ENCODE data around the gene CCM2.

The CCM2 gene

DNA sequence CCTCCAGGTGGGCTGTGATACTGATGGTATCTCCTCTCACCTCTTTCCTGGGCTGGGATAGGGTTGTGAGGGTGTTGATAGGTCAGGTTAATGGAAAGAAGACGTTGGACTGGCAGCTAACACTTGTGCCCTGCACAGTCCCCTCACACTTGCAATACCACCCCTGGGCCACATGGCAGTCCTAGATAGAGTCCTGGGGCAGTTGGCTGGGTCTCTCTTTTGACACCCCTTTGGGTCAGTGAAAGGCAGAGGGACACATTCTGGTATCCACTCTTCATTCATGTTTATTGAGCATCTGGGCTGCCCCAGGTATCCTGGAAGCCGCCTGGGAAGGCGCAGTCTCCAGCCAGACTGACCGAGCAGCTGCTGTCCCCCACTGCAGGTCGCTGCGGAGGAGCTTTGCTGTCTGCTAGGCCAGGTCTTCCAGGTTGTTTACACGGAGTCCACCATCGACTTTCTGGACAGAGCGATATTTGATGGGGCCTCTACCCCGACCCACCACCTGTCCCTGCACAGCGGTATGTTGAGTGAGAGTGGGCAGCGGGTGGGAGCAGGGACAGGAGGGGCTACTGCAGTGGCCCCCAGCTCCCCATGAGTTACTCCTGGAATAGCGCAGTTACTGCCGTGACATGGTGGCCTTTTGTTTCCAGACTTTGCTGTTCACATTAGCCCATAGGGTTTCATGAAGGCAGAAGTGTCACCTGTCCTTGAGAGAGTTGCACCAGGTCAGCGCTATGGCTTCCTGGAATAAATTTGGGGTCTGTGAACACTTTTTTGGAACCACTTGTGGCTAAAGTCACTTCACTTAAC is 69.6 kb downstream of the CCM2 start:
- DNase-seq, result no peak

DNA sequence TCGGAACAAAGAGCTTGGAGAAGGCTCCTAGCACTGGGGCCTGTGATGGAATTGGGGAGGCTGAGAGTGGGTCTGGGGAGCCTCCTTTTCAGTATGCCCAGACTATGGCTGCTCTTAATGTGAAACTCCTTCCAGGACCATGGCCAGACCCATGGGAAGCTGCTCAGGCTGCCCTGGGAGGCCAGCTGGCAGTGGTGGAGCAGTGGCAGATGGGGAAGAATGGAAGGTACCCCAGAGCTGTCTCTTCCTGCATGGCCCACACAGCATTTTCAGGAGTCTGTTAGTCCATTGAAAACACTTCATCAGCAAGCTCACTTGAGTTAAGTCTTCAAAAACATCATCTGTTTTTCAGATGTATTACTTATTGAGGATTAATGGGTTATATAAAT is 70.2 kb downstream of the CCM2 start:
- DNase-seq, result no peak

DNA sequence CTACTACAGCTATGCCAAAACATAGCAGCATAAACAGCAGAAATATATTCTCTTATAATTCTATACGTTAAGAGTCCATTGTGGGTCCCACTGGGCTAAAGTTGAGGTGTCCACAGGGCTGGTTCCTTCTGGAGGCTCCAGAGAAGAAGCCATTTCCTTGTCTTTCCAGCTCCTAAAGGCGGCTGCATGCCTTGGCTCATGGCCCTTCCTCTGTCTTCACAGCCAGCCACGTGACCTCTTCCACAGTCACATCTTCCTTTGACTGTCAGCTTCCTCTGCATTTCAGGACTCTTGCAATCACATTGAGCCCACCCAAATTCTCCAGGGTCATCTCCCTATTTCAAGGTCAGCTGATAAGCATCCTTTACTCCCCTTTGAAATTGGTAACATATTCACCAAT is 71.5 kb downstream of the CCM2 start:
- no peak for DNase-seq

DNA sequence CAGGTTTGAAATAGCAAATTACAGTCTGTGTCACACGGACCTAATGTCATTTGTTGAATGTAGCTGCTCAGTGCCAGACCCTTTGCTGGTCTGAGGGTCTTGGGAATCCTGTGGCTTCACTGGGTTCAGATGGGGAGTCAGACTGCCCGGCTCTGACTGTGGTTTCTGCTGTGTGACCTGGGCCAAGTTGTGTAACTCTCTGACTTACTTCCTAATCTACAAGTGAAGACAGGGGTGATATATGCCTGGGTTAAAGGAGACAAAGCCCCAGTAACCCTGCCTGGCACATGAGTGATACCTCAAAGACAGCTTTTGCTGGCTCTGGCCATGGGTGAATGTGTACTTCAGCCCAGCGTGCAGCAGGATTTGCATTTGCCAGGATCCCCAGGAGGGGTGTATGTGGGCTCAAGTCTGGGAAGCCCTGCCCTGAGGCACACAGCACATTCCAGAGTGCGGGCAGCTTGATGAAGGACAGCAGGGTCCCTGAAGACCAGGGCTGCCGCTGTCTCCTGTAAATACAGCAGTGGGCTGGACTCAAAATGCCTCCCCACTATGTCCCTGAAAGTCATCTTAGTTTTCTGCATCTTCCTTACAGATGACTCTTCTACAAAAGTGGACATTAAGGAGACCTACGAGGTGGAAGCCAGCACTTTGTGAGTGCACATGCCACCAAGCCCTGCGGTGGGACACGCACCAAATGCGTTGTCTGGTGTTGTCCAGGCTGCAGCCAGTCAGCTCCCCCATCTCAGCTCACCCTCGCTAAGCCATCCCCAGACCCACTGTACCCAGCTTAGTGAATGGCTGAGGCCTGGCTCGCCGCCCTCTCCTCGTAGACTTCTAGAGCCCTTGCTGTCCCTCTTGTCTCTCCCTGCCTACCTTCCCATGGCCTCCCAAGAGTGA is 72.4 kb downstream of the CCM2 start:
- DNase-seq, result no peak

DNA sequence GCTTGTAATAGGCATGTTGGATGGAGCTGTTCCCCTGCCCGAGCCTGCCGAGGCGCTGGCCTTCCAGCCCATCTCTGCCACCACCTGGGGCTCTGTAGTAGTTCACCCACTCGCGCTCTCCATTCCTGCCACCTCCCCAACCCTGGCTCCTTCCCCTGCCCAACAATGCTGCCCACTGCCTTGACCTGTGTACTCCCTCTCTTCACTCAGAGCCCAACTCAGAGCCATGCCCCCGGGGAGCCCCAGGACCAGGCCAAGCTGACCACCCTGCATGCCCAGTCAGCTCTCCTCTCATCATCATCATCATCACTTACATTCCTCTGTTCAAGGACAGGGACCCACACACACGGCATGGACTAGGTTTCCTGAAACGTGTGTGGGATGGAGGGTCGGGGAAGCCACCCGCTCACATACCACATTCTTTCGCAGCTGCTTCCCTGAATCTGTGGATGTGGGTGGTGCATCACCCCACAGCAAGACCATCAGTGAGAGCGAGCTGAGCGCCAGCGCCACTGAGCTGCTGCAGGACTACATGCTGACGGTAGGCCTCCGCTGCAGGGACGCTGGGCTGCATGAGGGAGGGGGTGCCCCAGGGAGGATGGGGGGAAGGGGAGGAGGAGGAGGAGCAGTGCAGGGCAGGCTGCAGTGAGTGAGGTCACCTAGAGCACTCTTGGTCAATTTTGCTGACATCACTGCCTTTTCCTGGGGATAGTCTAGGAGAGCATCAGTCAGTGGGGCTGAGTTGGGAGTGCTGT is 73.2 kb downstream of the CCM2 start:
- no peak for DNase-seq

DNA sequence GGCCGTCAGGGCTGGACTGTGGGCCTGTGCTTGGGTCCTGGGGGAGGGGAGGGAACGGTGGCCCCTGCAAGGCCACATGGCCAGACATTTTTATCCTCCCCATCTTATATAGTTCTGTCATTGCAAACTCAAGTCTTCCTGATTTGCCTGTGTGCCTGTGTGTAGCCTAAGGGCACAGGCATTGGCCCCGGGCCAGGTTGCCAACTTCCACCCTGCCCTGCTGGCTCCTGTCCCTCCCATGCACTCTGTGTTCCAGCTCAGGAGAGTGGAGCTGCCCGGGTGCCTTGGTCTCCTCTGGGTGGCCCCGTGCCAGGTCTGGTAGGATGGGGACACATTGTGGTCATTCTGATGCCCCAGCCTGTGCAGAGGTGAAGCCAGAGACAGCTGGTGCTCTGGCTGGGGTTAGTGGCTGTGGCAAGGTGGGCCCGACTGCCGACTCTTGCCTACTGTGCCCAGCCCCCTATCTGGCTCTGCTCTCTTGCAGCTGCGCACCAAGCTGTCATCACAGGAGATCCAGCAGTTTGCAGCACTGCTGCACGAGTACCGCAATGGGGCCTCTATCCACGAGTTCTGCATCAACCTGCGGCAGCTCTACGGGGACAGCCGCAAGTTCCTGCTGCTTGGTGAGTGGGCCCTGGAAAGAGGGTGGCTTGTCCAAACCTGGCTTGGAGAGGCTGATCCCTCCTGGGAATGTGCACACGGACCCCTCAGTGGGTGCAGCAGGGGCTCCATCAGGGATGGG is 74.0 kb downstream of the CCM2 start:
- no peak for DNase-seq

DNA sequence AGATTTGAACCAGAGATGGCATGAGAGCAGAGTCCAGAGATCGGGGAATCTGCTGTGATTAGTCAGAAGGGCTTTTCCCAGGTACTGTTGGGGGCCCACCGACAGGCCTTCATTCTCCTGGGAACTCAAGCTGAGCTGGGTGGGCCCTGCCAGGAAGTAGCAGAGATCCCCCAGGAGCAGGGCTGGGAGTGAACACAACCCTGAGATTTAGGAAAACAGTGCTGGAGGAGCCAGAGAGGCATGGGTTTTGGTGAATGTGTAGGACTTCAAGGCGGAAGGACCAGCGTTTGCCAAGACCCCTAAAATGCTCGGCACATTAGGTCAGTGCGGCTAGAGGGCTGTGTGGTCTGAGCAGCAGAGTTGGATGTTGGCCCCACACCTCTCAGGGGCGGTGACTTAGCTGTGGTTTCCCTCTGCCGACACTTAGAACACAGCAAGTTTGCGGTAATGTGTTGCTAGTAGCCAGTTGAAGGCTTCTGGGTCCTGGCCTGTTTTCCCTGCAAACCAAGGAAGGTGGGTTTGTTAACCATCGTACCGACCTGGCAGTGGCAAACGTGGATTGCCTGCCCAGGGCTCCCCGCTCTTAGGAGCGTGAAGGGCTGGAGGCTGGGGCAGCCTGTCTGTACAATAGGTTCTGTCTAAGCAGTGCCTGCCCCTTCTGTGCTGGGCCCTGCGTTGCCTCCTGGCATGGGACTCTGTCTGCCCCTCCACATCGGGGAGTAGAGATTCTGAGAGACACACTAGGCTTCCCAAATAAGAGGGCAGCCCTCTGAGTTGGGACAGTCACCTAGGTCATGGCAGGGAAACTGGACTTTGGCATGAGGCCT is 74.7 kb downstream of the CCM2 start:
- DNase-seq, result no peak

DNA sequence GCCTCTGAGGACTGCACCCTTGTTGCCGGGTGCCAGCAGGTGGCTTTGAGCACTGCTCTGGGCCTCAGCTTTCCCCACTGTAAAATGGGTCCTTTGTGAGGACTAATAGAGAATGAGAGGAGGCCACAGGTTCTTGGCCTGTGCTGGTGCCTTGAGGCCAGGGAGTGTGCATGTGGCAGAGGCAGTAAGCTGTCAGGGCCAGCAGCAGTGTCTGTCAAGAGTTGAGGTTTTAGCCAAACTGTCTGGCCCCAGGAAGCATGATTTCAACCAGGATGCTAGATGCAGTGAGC is 75.3 kb downstream of the CCM2 start:
- DNase-seq, result no peak

DNA sequence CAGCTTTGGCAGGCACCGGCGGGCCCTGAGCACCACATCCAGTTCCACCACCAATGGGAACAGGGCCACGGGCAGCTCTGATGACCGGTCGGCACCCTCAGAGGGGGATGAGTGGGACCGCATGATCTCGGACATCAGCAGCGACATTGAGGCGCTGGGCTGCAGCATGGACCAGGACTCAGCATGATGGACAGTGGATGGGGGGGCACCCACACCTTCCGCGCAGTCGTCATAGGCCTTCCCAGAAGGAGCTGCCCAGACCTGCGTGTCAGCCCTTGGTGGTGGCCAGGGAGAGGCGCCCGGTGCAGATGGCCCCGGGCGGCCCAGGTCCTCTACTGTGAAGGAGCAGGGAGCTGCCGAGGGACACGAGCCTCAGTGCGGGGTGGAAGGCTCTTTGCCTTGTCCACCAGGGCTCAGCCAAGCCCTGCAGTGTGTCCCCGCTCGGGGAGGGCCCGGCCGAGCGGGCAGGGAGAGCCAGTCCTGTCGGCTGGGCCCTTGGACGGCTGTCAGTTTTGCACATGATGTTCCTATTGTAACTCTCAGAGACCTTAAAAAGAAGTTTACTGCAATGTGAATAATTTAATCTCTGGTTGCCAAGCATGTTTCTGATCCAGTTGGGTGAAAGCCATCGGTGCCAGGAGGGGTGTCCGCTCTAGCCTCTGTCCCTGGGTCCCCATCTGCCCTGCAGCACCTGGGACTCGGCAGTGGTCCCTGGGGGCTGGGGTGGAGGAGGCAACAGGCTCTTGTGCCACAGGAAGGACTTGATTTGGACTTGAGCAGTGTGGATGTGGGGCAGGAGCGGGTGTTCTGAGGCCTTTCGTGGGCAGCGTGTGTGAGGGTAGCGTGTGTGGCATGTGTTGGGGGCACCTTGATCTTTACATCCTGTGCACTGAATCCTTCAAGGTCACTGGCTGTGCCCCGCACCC is 76.1 kb downstream of the CCM2 start:
- no peak for DNase-seq

DNA sequence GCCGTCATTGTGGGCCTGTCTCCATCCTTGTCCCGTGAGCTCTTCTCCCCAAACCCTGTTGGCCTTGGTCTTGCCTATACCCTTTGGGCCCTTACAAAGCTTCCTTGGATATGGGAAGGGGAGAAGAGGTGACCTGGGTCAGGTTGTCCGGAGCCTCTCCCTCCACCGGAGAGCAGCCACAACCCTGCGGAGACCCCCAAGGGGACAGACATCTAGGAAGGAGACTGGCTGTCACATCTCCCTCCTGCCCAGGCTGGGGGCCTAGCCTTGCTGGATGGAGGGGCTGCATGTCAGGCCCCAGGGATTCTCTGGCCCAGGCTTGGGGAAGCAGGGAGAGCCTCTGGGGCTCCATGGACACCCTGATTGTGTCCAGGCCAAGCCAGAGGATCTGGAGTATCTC is 76.9 kb downstream of the CCM2 start:
- no peak for DNase-seq

DNA sequence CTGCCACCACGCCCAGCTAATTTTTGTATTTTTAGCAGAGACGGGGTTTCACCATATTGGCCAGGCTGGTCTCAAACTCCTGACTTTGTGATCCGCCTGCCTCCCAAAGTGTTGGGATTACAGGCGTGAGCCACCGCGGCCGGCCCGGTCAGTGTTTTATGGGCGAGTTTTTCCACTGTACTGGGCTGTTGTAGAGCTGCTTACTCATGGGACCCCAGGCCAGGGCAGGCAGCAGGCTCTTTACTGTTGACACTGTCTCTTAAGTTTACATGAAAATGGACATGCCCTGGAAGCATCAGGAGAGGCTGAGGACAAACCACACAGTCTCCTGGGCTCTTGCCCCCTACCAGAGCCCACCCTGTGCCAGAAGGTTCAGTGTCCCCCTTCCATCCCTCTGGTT is 77.6 kb downstream of the CCM2 start:
- no peak for DNase-seq

DNA sequence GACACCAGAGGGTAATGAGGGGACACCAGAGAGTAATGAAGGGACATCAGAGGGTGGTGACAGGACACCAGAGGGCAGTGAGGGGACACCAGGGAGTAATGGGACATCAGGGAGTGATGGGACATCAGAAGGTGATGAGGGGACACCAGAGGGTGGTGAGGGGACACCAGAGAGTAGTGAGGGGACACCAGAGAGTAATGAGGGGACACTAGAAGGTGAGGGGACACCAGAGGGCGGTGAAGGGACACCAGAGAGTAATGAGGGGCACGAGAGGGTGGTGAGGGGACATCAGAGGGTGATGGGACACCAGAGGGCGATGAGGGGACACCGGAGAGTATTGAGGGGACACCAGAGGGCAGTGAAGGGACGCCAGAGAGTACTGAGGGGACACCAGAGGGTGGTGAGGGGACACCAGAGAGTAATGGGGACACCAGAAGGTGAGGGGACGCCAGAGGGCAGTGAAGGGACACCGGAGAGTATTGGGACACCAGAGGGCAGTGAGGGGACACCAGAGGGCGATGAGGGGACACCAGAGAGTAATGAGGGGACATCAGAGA is 78.2 kb downstream of the CCM2 start:
- no peak for DNase-seq

DNA sequence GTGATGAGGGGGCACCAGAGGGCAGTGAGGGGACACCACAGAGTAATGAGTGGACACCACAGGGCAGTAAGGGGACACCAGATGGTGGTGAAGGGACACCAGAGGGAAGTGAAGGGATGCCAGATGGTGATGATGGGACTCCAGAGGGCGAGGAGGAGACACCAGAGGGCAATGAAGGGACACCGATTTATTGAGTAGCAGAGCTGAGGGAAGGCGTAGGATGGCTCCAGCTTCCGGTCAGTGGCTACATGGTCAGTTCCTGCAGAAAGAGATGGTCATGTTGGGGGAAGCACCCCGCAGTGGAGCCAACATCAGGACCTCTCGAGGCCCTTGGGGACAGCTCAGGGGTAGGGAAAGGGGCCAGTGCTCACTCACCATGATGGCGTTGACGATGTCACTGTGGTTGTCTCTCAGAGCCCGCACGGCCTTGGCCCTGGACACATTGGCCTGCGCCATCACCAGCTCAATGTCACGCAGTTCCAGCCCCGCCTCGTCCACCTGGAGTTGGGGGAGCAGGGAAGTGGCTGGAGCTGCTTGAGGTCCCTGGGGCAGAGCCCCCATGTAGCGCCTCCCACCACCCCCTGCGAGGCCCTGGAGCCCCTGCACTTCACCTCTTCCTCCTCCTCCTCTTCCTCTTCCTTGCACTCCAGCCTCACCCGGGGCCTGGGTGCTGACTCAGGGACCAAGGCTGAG is 80.4 kb downstream of the CCM2 start:
- peak in 1 of 5 donors; percentile 19 for DNase-seq

DNA sequence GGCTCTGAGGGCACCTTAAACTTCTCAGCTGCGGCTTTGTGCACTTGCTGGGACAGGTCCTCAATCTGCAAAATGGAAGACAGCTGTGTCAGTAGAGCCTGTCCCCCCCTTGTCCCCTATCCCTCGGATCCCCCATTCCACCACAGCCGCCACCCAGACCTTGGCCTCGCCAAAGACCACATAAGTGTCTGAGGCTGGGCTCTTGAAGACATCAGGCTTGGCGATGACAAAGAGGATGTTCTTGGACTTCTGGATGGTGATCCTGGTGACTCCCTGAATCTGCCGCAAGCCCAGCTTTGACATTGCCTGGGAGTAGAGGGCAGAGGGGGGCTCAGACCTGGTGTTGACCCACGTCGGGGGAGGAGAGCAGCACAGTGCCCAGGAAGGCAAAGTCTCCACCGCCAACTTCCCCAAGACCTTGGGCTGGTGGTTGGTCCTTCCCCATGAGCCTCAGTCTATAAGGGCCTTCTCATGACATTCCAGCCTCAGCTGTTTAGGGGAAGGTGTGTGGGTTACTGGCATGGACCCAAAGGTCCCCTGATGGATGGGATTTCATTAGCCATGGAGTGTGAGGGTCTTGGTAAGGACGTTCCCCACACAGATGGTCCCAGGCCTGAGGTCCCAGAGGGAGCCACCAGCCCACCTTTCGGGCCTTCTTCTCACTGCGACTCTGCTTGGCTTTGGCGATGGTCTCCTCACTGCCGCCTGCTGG is 81.1 kb downstream of the CCM2 start:
- DNase-seq, result no peak

DNA sequence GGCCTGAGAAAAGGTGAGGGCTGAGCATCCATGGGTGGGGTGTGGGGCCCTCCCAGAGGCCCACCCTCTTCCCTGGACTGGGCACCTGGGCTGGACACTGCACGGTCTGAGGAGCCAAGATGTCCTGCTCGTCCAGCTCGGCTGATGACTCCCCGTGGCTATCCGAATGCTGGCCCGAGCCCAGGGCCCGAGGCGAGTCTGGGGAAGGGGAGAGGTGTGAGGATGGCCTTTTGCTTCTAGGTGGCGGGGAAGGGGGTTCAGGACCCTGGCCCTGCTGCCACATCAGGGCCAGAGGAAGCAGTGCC is 81.6 kb downstream of the CCM2 start:
- DNase-seq, result no peak

DNA sequence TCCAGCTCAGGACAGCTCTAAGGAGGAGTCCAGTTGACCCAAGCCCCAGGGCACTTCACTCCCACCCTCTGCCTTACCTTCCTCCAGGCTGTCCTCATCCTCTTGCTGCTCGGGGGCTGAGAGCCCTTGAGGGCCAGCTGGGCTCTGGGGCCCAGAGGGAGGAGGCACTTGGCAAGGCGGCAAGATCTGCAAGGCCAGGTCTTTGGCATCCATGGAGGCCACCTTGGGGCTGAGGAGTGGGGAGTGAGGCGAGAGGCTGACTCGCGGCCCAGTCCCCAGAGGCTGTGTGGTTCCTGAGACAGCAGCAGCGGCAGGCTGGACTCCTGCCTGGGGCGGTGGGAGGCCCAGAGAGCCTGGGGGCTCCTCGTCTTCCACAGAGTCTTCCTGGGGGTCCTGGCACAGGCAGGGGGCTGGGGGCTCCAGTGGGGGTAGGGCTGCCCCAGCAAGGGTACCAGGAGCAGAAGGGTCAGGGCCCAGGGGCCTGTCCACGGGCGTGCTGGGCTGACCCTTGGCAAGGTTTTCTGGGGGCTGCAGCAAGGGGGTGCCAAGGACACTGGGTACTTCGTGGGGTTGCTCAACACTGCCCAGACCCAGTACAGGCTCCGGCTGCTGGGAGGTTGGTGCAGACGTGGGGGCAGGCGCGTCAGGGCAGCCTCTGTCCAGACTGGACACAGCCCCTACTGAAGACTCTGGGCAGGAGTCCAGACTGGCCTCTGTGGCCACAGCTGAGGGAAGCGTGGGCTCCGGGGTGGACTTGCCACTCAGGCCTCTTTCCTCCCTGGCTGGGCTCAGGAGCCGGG is 82.2 kb downstream of the CCM2 start:
- DNase-seq, result no peak

DNA sequence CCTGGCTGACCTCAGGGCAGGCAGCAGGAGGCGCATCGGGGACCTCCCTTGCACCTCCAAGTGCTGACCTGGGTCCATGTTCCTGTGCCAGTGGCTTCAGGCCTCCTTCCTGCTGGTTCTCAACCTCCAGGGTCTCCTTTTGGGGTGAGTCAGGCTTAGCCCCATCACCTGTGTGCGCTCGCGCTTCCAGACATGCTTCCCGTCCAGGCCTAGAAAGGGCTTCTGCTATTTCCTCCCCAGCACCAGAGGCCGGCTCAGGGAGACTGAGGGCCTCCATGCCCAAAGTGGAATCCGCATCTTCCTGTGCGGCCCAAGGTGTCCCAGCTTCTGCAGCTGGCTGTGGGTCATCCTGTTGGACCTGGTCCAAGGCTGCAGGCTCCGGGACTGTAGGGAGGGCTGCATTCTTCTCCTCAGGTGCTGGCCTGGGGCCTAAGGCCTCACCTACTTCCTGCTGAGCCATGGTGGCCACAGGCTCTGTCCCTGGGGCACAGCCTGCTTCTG is 82.9 kb downstream of the CCM2 start:
- DNase-seq, result no peak

DNA sequence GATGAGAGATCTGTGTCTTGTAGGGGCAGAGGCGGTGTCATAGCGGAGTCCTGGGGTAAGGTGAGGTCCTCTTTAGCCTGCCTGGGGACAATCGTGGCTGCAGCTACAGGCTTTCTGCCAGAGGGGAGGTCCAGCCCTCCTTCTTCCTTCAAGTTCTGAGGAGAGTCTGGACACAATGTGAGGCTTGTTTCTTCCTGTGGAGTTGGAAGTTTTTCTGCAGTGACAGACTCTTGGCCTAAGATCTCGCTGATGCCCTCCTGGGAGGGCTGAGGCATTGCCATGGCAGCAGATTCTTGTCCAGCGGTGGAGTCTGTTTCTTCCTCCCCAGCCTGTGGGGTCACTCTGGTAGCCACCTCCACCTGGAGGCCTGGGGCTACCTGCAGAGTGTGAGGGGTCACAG is 84.3 kb downstream of the CCM2 start:
- no peak for DNase-seq

Measured in T-helper 1 cell (primary cell).